Right ventricle myocardium inferior (tissue), 1 donor: Measurements from ENCODE around the gene PCSK2. TPM values are rescaled to one million over a fixed set of nuclear protein-coding genes. Genes with fewer than 3 reads are reported as not detected.

Source experiments
- ATAC-seq: fragments of 200-7000 bp; cut with Tn5 transposase; one replicate; pipeline ENCODE4 v1.9.1; 2020; ENCODE audit warnings: mild to moderate bottlenecking, moderate library complexity
- DNase-seq: peaks from one replicate; pipeline ENCODE4 v3.0.0; 2021; ENCODE audit errors: missing footprints
- intact Hi-C: fragments of 100-400 bp; cut with DNase I; formaldehyde crosslinking; loops from one replicate; pipeline ENCODE4 v1.11.0; 2022
- total RNA-seq: library from RNA; stranded (reverse); fragmentation: NEBNext Ultra II Directional; extraction: Animal tissue kit (Norgen Biotek cat#: 25700); gene quantifications from one replicate; pipeline ENCODE4 v1.2.1, GENCODE V29; 2021
- donor health status: DM: no; HTN: yes; CAD: no; lungs with severe emphysema.

The PCSK2 gene
- total RNA-seq, 1 donor from 2014 or later, result 1.3 TPM

DNA sequence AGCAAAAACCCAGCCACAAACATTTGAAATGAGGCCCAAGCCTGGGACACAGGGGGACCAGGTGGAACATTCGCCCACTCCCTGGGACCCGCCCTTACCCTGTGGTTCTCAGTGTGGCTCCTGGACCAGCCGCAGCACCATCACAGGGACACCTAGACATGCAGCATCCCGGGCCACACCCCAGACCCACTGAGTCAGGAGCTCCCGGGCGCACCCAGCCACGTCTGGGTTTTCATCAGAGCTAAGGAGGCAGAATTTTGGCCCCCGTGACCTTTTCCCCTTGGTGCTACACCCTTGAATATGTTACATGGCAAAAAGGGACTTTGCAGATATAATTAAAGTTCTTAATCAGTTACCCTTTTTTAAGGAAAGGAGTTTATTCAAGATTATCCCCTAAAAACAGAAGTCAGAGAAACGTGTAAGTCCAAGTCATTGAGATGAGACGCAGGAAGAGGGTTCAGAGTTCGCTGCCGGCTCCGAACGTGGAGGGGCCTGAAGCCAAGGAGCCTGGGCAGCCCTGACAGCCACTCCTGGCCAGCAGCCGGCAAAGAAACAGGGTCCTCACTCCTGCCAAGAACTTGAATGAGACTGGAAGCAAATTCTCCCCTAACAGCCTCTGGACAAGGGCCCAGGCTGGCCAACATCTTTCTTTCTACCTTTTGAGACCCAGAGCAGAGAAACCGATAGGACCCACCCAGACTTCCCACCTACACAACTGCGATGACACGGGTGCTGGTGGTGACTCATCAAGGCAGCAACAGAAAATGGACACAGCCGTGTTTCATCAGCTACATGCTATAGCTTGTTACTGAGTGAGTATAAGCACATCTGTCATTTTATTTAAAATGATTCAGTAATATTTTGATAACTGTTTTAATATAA, 279.0 kb downstream of the PCSK2 start:
- intact Hi-C loops, result loop anchor here (1.0 to 10.0 kb wide), 4 partner anchors 111 to 629 kb away; partner anchors contain the start of genes KAT14 and PET117
- ATAC-seq (peak; percentile 9), DNase-seq (no peak)

- intact Hi-C loops, result loop anchor here (10.0 kb wide), 1 partner anchor 628 kb away; the partner anchor contains the start of genes KAT14 and PET117
- DNase-seq (no peak), ATAC-seq (no peak)
These were observed 280.2 kb downstream of the PCSK2 start for GRCh38 chr20:17507032-17507431.

GRCh38 chr20:17507531-17507930, 280.7 kb downstream of the PCSK2 start:
- DNase-seq, result no peak
- intact Hi-C loops, result loop anchor here (10.0 kb wide), 1 partner anchor 627 kb away; the partner anchor contains the start of genes KAT14 and PET117
- ATAC-seq, result no peak

GRCh38 chr20:17508756-17509155, 281.9 kb downstream of the PCSK2 start:
- DNase-seq (no peak), ATAC-seq (no peak)
- intact Hi-C loops, result loop anchor here (10.0 kb wide), 1 partner anchor 626 kb away; the partner anchor contains the start of genes KAT14 and PET117

DNA sequence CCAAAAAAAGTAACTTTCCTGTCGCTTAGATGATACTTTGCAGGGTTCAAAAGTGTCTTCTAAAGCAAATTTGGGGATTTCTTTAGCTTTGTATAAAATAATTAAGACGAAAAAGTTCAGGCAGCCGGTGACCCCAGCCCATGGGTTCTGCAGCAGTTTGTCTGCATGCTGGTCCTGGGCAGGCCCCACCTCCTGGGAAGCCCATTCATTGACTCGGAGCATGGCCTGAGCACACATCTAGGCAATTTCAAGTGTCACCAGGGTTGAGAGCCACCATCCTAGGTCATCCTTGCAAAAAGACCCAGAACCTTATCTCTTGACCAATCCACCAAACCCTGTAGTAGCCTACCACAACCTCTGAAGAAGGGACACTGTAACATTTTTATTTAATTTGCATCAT, 283.7 kb downstream of the PCSK2 start:
- ATAC-seq, result no peak
- DNase-seq, result no peak
- intact Hi-C loops, result no loop called here

DNA sequence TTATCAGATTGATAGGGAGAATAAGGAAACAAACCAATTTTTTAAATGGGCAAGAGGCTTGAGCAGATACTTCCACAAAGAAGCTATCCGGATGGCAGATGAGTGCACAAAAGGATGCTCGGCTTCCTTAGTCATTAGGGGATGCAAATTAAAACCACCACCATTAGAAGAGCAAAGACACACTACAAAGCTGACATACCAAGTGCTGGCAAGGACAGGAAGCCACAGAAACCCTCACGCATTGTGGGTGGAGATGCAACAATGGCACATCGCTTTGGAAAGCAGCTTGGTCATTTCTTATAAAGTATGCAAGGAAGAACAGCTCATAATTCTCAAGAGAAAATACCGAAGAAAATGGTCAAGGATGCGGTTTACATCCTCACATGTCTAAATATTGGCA, 284.6 kb downstream of the PCSK2 start:
- ATAC-seq, result no peak
- DNase-seq, result no peak
- intact Hi-C loops, result no loop called here

DNA sequence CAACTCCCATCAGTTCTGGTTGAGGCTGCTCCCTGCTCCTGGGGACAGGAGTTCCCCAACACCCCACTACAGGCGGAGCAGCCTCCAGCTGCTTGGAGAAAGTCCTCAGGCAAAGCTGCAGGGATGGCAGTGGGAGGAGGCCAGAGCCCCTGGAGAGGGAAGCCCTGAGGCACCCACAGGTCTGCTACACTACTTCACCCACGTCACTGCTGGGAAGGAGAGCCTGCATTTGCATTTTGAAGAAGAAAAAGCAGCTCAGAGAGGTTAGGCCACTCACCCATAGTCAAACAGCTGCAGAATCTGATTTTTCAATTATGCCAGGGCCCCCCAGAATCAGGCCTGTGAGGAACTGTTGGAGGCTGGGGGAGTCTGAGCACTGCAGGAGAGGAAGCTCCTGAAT, 287.1 kb downstream of the PCSK2 start:
- no peak for DNase-seq
- intact Hi-C loops, result no loop called here
- ATAC-seq, result no peak

- intact Hi-C loops, result no loop called here
- ATAC-seq (no peak), DNase-seq (no peak)
These were observed 288.2 kb downstream of the PCSK2 start for GRCh38 chr20:17515053-17515452.

DNA sequence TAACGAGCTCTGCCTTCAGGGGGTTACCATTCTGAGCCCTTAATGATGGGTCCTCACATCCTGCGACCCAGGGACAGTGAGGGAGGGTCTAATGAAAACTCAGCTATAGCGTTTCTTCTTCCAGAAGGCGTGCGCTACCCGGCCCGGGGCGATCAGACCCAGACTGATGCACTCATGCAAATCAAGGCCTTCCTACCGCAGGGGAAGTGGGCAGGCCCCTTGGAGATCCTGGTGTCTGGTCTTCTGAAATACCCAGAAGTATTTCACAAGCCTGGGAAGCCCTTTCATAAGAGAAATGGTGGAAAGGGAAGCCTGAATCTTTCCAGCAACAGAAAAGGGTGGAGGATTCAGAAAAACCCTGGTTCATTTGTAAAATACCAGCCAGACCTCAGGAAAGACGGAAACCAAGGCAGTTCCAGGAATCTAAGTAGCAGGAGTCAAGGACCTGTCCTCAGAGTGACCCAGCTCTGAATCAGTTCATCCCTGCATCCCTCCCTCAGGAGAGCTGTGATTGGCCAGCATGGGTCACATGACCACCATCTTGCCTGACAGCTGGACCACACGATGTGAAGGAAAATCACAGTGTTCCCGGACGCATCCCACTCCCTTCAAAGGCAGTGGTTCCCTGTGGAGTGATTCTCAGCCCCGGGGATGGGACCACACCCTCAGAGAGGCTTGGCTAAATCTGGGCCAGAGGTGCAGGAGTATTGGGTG, 291.7 kb downstream of the PCSK2 start:
- ATAC-seq (peak; percentile 54), DNase-seq (no peak)
- intact Hi-C loops, result no loop called here

DNA sequence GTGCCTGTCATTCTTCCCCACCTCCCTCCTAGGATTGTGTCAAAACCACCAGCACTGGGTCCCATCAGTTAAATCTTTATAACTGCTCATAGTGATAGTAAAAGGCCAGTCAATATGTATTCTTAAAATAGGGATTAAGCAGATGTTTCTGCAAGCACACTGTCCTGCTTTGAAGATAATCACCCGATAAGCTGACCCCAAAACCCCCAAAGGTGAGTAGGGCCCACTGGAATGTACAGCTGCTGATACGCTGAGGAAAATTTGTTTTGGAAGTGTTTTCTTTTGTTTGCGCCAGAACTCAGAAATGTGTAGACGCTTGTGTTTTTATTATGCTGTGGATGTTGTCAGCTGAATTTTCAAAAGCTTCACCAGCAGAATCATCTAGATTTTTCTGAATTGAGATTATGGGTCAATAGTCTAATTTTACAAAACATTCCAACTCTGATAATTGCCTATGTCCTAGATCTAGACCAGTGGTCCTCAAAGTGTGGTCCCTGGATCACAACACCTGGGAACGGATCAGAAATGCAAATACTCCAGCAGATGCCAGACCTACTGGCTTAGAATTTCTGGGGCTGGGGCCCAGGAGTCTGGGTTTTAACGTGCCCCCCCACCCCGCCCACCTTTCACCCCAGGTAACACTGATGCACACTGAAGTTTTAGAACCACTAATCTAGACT, 292.9 kb downstream of the PCSK2 start:
- no peak for DNase-seq
- intact Hi-C loops, result no loop called here
- no peak for ATAC-seq

- no peak for ATAC-seq
- no peak for DNase-seq
- intact Hi-C loops, result no loop called here
These were observed 293.7 kb downstream of the PCSK2 start for GRCh38 chr20:17520583-17520982.

DNA sequence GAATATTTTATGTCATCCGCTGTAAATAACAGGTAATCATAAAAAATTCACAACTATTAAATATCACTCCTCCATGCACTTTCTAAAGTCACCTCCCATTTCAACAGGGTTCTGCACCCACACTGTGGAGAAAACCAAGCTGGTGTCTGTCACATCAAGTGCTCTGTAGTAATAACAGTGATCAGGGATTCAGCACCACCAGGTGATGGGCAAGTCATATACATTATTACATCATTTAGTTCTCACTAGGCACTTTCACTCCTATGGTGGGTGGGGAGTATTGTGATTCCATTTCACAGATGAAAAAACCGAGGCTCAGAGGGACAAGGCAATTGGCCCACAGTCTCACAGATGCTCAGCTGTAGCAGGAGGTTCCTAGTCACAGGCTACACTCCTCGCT, 295.7 kb downstream of the PCSK2 start:
- DNase-seq (no peak), ATAC-seq (no peak)
- intact Hi-C loops, result no loop called here

GRCh38 chr20:17523326-17523725, 296.5 kb downstream of the PCSK2 start:
- DNase-seq, result no peak
- intact Hi-C loops, result no loop called here
- ATAC-seq, result no peak

DNA sequence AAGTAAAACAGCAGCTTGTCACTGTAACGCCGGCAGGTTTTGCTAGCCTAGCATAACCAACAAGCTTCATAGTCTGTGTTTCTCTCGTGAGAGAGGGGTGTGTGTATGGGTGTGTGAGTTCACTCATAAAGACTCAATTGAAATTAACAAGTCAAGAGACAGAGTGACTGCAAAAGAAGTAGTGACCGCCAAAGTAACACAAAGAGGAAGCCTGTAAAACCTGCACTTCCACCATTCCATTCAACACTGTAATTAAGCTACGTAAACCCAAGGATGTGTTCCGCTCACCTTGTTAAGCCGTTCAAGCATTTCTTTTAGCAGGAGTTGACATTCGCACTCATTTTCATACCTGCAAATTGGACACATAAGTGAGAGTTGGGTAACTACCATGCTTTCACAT, 297.7 kb downstream of the PCSK2 start:
- intact Hi-C loops, result no loop called here
- ATAC-seq (no peak), DNase-seq (no peak)

- ATAC-seq (no peak), DNase-seq (no peak)
- intact Hi-C loops, result no loop called here
These were observed 298.3 kb downstream of the PCSK2 start for GRCh38 chr20:17525132-17525531.

- ATAC-seq, result peak; percentile 39
- no peak for DNase-seq
- intact Hi-C loops, result no loop called here
These were observed 298.8 kb downstream of the PCSK2 start for GRCh38 chr20:17525650-17526049.

DNA sequence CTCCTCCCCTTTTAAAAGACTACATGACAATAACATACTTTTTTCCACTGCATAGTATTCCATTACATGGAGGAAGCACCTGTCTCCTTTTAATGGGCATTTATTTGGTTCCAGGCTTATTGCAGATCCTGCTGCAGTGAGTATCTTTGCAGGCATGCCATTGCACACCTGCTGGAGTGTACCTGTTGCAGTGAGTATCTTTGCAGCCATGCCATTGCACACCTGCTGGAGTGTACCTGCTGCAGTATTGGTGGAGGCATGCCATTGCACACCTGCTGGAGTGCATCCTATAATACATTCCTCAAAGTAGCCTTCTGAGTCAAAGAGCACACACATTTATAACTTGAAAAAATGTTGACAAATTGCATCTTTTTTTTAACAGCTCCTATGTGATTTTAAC, 302.7 kb downstream of the PCSK2 start:
- intact Hi-C loops, result no loop called here
- ATAC-seq, result no peak
- DNase-seq, result no peak

DNA sequence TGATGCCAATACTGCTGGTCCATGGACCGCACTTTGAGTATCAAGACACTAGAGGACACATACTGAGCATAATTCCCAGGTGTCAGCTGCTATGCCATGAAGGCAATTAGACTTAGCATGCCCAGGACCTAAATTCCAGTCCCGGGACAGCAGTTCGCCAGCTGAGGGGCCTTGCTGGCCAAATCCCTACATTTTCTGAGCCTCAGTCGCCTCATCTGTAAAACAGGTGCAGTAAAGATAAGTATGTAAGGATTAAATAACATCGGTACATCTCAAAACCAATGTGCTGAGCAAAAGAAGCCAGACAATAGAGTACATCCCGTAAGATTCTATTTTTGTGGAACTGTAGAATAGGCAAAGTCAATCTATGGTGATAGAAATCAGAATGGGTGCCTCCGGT, 303.3 kb downstream of the PCSK2 start:
- DNase-seq (no peak), ATAC-seq (no peak)
- intact Hi-C loops, result loop anchor here (10.0 kb wide), 1 partner anchor 465 kb away; no protein-coding TSS in a partner anchor
